ENCODE results near the gene ZCCHC7.

DNA sequence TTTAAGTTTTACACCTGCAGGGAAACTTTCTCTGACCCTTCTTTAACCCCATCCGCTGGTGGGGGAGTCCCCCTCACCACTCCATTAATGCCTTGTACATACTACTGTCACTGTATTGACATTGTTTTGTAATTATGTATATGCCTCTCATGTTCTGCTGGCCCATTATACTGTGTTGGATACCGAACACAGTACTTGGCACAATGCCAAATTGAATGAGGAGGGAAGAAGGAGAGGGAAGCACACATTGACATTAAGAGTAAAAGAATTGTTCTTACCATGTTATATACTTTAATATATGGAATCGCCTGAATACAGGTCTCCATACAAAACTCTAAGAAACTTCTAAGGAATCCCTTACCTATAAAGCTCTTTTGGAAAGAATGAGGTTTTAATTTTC lies 228.5 kb downstream of the ZCCHC7 start:
- TF ChIP-seq POLR2A (IDR thresholded peaks at IDR 0.05) = no peak
- TF ChIP-seq, protein P1, sequence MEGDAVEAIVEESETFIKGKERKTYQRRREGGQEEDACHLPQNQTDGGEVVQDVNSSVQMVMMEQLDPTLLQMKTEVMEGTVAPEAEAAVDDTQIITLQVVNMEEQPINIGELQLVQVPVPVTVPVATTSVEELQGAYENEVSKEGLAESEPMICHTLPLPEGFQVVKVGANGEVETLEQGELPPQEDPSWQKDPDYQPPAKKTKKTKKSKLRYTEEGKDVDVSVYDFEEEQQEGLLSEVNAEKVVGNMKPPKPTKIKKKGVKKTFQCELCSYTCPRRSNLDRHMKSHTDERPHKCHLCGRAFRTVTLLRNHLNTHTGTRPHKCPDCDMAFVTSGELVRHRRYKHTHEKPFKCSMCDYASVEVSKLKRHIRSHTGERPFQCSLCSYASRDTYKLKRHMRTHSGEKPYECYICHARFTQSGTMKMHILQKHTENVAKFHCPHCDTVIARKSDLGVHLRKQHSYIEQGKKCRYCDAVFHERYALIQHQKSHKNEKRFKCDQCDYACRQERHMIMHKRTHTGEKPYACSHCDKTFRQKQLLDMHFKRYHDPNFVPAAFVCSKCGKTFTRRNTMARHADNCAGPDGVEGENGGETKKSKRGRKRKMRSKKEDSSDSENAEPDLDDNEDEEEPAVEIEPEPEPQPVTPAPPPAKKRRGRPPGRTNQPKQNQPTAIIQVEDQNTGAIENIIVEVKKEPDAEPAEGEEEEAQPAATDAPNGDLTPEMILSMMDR (IDR thresholded peaks at IDR 0.05) = no peak
- no peak for TF ChIP-seq POLR2AphosphoS5 (IDR thresholded peaks at IDR 0.05)
